Measurements from ENCODE around the gene FAM117A. TPM values are rescaled to one million over a fixed set of nuclear protein-coding genes. Genes with fewer than 3 reads are reported as not detected.

FAM117A gene
- total and polyA plus RNA-seq, 3 donors from 2014 or later: 30.2 to 67.3 (median 38.1) TPM

DNA sequence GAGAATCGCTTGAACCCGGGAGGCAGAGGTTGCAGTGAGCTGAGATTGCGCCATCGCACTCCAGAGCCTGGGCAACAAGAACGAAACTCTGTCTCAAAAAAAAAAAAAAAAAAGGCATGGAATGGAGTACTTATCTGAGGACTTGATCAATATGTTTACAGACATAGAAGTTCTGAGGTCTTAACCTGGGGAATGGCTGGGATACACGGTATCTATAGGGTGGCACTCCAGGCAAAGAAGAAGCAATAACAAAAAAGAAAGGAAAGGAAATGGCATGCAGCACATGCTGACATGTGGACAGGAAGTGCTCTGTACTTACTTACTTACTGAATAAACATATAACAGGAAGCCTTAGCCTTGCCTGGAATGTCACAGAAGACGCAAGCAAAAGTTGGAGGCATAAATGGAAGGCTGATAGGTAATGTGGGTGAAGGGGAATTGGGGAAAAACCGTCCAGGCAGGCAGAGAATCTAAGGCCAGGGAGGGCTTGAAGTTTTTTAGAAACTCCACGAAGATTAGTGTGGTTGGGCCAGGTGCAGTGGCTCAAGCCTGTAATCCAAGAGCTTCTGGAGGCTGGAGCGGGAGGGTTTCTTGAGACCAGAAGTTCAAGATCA is 75.9 kb downstream of the FAM117A start:
- Histone ChIP-seq H3K4me3 (no peak overlapping the region), H3K4me1 (peaks cover 5% of the 10 kb centered on the region), H3K27me3 (no peaks in the 10 kb centered on the region), H3K27ac (peak overlapping the region in 1 of 2 donors; percentile 66), H3K36me3 (ENCODE audit: low read depth, missing control alignments) (no peaks in the 10 kb centered on the region), H3K9me3 (no peaks in the 10 kb centered on the region)
- TF ChIP-seq POLR2A (IDR thresholded peaks at IDR 0.05): no peak
- TF ChIP-seq CTCF (IDR thresholded peaks at IDR 0.05): no peak
- WGBS, 2 donors: 77 to 78% methylated on average over 9 to 10 of the region's 10 CpGs
- intact Hi-C loops (cut with DNase I; ENCODE audit: low total_unique reads): no loop called here
- DNase-seq: no peak

- H3K9me3 ChIP-seq: no peaks in the 10 kb centered on the region
- DNase-seq: no peak
- intact Hi-C loops (cut with DNase I; ENCODE audit: low total_unique reads): no loop called here
- no peak overlapping the region for H3K4me3 ChIP-seq
- no peak for TF ChIP-seq CTCF (IDR thresholded peaks at IDR 0.05)
- no peak for TF ChIP-seq POLR2A (IDR thresholded peaks at IDR 0.05)
- H3K36me3 ChIP-seq (ENCODE audit: low read depth, missing control alignments): no peaks in the 10 kb centered on the region
- peak overlapping the region in 1 of 2 donors; percentile 31 for H3K27ac ChIP-seq
- WGBS, 2 donors: 58 to 59% methylated on average over 9 of the region's 9 CpGs
- H3K4me1 ChIP-seq: peaks cover 11% of the 10 kb centered on the region
- H3K27me3 ChIP-seq: no peaks in the 10 kb centered on the region
Observed at GRCh38 chr17:49681106-49681979, 82.6 kb downstream of the FAM117A start.

DNA sequence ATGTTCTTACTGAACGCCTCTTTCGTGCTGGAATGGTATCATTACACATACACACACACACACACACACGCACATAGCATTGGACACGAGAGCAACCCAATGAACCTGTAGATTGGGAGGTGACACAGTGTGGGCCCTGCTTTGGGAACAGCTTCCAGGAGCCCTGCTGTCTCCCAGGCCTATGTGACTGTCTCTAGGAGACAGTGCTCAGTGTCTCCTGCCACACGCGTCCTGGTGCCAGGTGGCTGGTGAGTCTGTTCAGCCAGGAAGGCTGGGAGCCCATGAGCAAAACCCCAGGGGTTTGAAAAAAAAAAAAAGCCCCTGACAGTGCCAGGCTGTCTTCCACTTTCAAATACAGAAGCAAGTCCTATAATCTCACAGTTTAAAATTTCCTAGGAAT is 83.6 kb downstream of the FAM117A start:
- TF ChIP-seq POLR2A (IDR thresholded peaks at IDR 0.05) (no peak), CTCF (IDR thresholded peaks at IDR 0.05) (no peak)
- Histone ChIP-seq H3K27me3 (no peaks in the 10 kb centered on the region), H3K4me3 (no peak overlapping the region), H3K4me1 (peaks cover 18% of the 10 kb centered on the region), H3K27ac (no peak overlapping the region), H3K36me3 (ENCODE audit: low read depth, missing control alignments) (no peaks in the 10 kb centered on the region), H3K9me3 (no peaks in the 10 kb centered on the region)
- 81 to 82% methylated on average over 6 of the region's 6 CpGs for WGBS, 2 donors
- no peak for DNase-seq
- intact Hi-C loops (cut with DNase I; ENCODE audit: low total_unique reads): no loop called here

GRCh38 chr17:49677933-49678847 is 85.7 kb downstream of the FAM117A start, which contains the start of gene SPOP:
Gene SPOP, minus strand, starts transcription at chr17:49678097. Its CDS starts 55,287 bp downstream, at chr17:49622810.
- peak; percentile 99 for DNase-seq
- Histone ChIP-seq H3K36me3 (ENCODE audit: low read depth, missing control alignments) (no peaks in the 10 kb centered on the region), H3K4me3 (peak within 1 kb of the TSS; percentile 74 to 94), H3K9me3 (no peaks in the 10 kb centered on the region), H3K27ac (peak within 1 kb of the TSS; percentile 97 to 98), H3K4me1 (peaks cover 22% of the 10 kb centered on the region), H3K27me3 (no peaks in the 10 kb centered on the region)
- TF ChIP-seq POLR2A (IDR thresholded peaks at IDR 0.05) (no peak), CTCF (IDR thresholded peaks at IDR 0.05) (no peak)
- WGBS, 2 donors: 11 to 14% methylated on average over 41 to 49 of the region's 53 CpGs
- intact Hi-C loops (cut with DNase I; ENCODE audit: low total_unique reads): no loop called here
